Endothelial cell of umbilical vein (primary cell): ENCODE data around the gene CACNA2D3. TPM values are rescaled to one million over a fixed set of nuclear protein-coding genes. Genes with fewer than 3 reads are reported as not detected.

Experiments
- BruUV-seq: library from RNA; stranded (reverse); fragments of 400-500 nt; replicated peaks from 2 replicates; lab custom pipeline; 2021; lab: Mats Ljungman, UMichigan
- CTCF ChIA-PET: fragments of 300-600, 350-600 bp; sonication (Branson Sonifier 250); formaldehyde crosslinking; loops from one replicate; lab custom pipeline; 2021; ENCODE audit warnings: antibody characterized with exemption, inconsistent platforms; lab: Charles Lee
- POLR2A ChIA-PET: fragments of 300-600, 350-600 bp; sonication (Branson Sonifier 250); formaldehyde crosslinking; loops from one replicate; lab custom pipeline; 2021; ENCODE audit warnings: antibody characterized with exemption, inconsistent platforms; lab: Charles Lee
- DNase-seq: peaks from one replicate; pipeline ENCODE4 v3.0.0-alpha.2; 2011; ENCODE audit warnings: low read depth, low spot score
- FAIRE-seq: peaks from 2 replicates; lab custom pipeline; 2011; peaks lifted over from hg19 to GRCh38; lab: Jason Lieb, UNC
- H2AFZ ChIP-seq: 2 replicates; pipeline ENCODE4 v1.6.0; 2012; ENCODE audit warnings: low read depth, low read length, control low read depth, inconsistent platforms
- H3K27ac ChIP-seq: 2 replicates; pipeline ENCODE4 v1.5.1; 2011; ENCODE audit warnings: low read depth, mild to moderate bottlenecking, control low read depth, low read length, moderate library complexity; ENCODE audit not compliant: insufficient read depth
- H3K27me3 ChIP-seq, 2 experiments: 2 replicates each; pipeline versions ENCODE4 v1.6.0 to v1.6.1; 2011; ENCODE audit warnings: low read length in 2 of 2, mixed read lengths in 1 of 2; ENCODE audit not compliant: control insufficient read depth in 2 of 2, insufficient read depth in 2 of 2
- H3K36me3 ChIP-seq, 2 experiments: 2 replicates in 1 of 2; 3 replicates in 1 of 2; pipeline ENCODE4 v1.5.1; 2011; ENCODE audit warnings: low read length in 2 of 2, mild to moderate bottlenecking in 1 of 2, moderate library complexity in 1 of 2; ENCODE audit not compliant: control insufficient read depth in 2 of 2, insufficient read depth in 2 of 2; ENCODE audit errors: extremely low read depth in 1 of 2
- H3K4me1 ChIP-seq: 3 replicates; pipeline ENCODE4 v1.5.1; 2011; ENCODE audit warnings: mild to moderate bottlenecking, low read length; ENCODE audit not compliant: control insufficient read depth, insufficient read depth; ENCODE audit errors: extremely low read depth
- H3K4me2 ChIP-seq: 2 replicates; pipeline ENCODE4 v1.6.1; 2011; ENCODE audit warnings: low read length, control low read depth, mixed read lengths; ENCODE audit not compliant: insufficient read depth
- H3K4me3 ChIP-seq, 3 experiments: fragments of 200-600 bp in 1 of 3; sonication (generic), shearing (Covaris generic) in 1 of 3; replicated peaks in 1 of 3; 2 replicates each; pipeline ENCODE4 v1.5.1; 2011 to 2016; ENCODE audit warnings: control low read depth in 3 of 3, low read length in 3 of 3, mild to moderate bottlenecking in 2 of 3, inconsistent platforms in 1 of 3, low read depth in 1 of 3, moderate library complexity in 1 of 3; ENCODE audit not compliant: insufficient read depth in 1 of 3
- H3K79me2 ChIP-seq: 2 replicates; pipeline ENCODE4 v1.6.0; 2012; ENCODE audit warnings: low read length, inconsistent platforms; ENCODE audit not compliant: control insufficient read depth, insufficient read depth
- H3K9ac ChIP-seq: replicated peaks from 2 replicates; pipeline ENCODE3; 2011; ENCODE audit warnings: low read length, control low read depth; ENCODE audit not compliant: insufficient read depth; ENCODE audit errors: extremely low read depth
- H3K9me1 ChIP-seq: replicated peaks from 3 replicates; pipeline ENCODE4 v1.6.0; 2011; ENCODE audit warnings: mild to moderate bottlenecking, low read length; ENCODE audit not compliant: control insufficient read depth, insufficient read depth; ENCODE audit errors: extremely low read depth
- H3K9me3 ChIP-seq: replicated peaks from 2 replicates; pipeline ENCODE4 v1.5.1; 2012; ENCODE audit warnings: low read length, inconsistent platforms; ENCODE audit not compliant: control insufficient read depth, insufficient read depth
- H4K20me1 ChIP-seq: replicated peaks from 2 replicates; pipeline ENCODE3; 2011; ENCODE audit warnings: mild to moderate bottlenecking, low read length; ENCODE audit not compliant: control insufficient read depth, insufficient read depth; ENCODE audit errors: extremely low read depth
- CTCF ChIP-seq, 2 donors: IDR thresholded peaks; 1 replicate in 1 of 2; 2 replicates in 1 of 2; pipeline ENCODE4 v1.5.1; 2011; ENCODE audit warnings: low read length in 2 of 2, mild to moderate bottlenecking in 2 of 2, moderate library complexity in 2 of 2, control low read depth in 1 of 2, inconsistent platforms in 1 of 2, low read depth in 1 of 2; ENCODE audit not compliant: insufficient read depth in 1 of 2; ENCODE audit errors: extremely low read depth in 1 of 2
- EZH2 ChIP-seq: IDR thresholded peaks from 2 replicates; pipeline ENCODE4 v1.6.1; 2012; ENCODE audit warnings: borderline replicate concordance, low read depth, mild to moderate bottlenecking, moderate library complexity, low read length, inconsistent platforms; ENCODE audit not compliant: severe bottlenecking
- FOS ChIP-seq: IDR thresholded peaks from 2 replicates; pipeline ENCODE4 v1.6.1; 2011; ENCODE audit warnings: mild to moderate bottlenecking, low read length, moderate library complexity, borderline replicate concordance; ENCODE audit not compliant: insufficient read depth
- GATA2 ChIP-seq: IDR thresholded peaks from 2 replicates; pipeline ENCODE4 v1.7.0; 2011; ENCODE audit warnings: low read depth, mild to moderate bottlenecking, moderate library complexity, mixed read lengths, low read length; ENCODE audit not compliant: insufficient read length, insufficient read depth
- JUN ChIP-seq: IDR thresholded peaks from 2 replicates; pipeline ENCODE4 v1.6.1; 2011; ENCODE audit warnings: borderline replicate concordance, low read depth; ENCODE audit not compliant: insufficient read length, insufficient read depth
- MAX ChIP-seq: IDR thresholded peaks from 2 replicates; pipeline ENCODE4 v1.6.1; 2011; ENCODE audit not compliant: insufficient read depth, insufficient read length
- MYC ChIP-seq: IDR thresholded peaks from one replicate; pipeline ENCODE4 v1.6.1; 2011; ENCODE audit warnings: mild to moderate bottlenecking, low read depth, low read length
- POLR2A ChIP-seq: IDR thresholded peaks from 2 replicates; pipeline ENCODE4 v1.6.1; 2012; ENCODE audit warnings: low read depth, mild to moderate bottlenecking, control low read depth, low read length
- POLR2AphosphoS5 ChIP-seq: IDR thresholded peaks from 2 replicates; pipeline ENCODE4 v1.6.1; 2012; ENCODE audit warnings: low read depth, mild to moderate bottlenecking, control low read depth, low read length, moderate library complexity; ENCODE audit not compliant: insufficient read depth
- dilution Hi-C: fragments of 300-500 bp; cut with MboI; formaldehyde crosslinking; loops from one replicate; pipeline ENCODE4 v1.15.0; 2019; ENCODE audit warnings: low sequenced_read_pairs; ENCODE audit not compliant: extremely low pct_ligation_motif_present
- intact Hi-C: fragments of 100-400 bp; cut with micrococcal nuclease; formaldehyde crosslinking; loops from one replicate; pipeline ENCODE4 v1.10.0; 2022
- polyA plus RNA-seq, 4 experiments: library from polyadenylated mRNA; depleted of rRNA in 3 of 4; stranded (reverse) in 3 of 4; unstranded in 1 of 4; fragments of >200 nt; gene quantifications; 2 replicates each; pipeline versions ENCODE4 v1.2.1 to v1.2.3, GENCODE V29; 2011 to 2012; ENCODE audit warnings: missing spikeins in 1 of 4
- total RNA-seq: library from RNA; stranded (reverse); gene quantifications from 2 replicates; pipeline ENCODE4 v1.2.3, GENCODE V29; 2021

The CACNA2D3 gene
- total and polyA plus RNA-seq, 2 donors (not counting 3 experiments of a cell fraction or from before 2014, with no cell fraction given), result not detected

- Histone ChIP-seq H3K9ac (no peak overlapping the region), H3K79me2 (no peaks in the 10 kb centered on the region), H4K20me1 (no peaks in the 10 kb centered on the region), H3K9me3 (no peaks in the 10 kb centered on the region), H3K4me3 (no peak overlapping the region), H2AFZ (no peak overlapping the region), H3K4me2 (no peak overlapping the region), H3K36me3 (no peaks in the 10 kb centered on the region), H3K27ac (no peak overlapping the region), H3K27me3 (no peaks in the 10 kb centered on the region), H3K4me1 (no peaks in the 10 kb centered on the region), H3K9me1 (no peaks in the 10 kb centered on the region)
- POLR2A ChIA-PET, result no interaction called here
- intact Hi-C loops (no loop called here), dilution Hi-C loops (no loop called here)
- no peak for FAIRE-seq
- no TSS peak for BruUV-seq
- no peak for TF ChIP-seq POLR2AphosphoS5
- TF ChIP-seq MYC, result no peak
- no peak for TF ChIP-seq EZH2
- CTCF ChIA-PET, result no interaction called here
- no peak for DNase-seq
These were observed 209.0 kb downstream of the CACNA2D3 start for GRCh38 chr3:54331341-54331740.

- no peak for FAIRE-seq
- Histone ChIP-seq H3K79me2 (no peaks in the 10 kb centered on the region), H3K27ac (no peak overlapping the region), H3K36me3 (no peaks in the 10 kb centered on the region), H3K9ac (no peak overlapping the region), H3K4me1 (no peaks in the 10 kb centered on the region), H3K4me3 (no peak overlapping the region), H3K9me3 (peaks cover 3% of the 10 kb centered on the region), H4K20me1 (no peaks in the 10 kb centered on the region), H3K9me1 (no peaks in the 10 kb centered on the region), H3K4me2 (no peak overlapping the region), H3K27me3 (no peaks in the 10 kb centered on the region), H2AFZ (no peak overlapping the region)
- DNase-seq, result no peak
- POLR2A ChIA-PET, result no interaction called here
- no TSS peak for BruUV-seq
- intact Hi-C loops (no loop called here), dilution Hi-C loops (no loop called here)
- CTCF ChIA-PET, result no interaction called here
- TF ChIP-seq JUN, result no peak
- no peak for TF ChIP-seq GATA2
- TF ChIP-seq MYC, result no peak
- no peak for TF ChIP-seq POLR2AphosphoS5
- no peak for TF ChIP-seq MAX
- TF ChIP-seq FOS, result no peak
- no peak for TF ChIP-seq CTCF (IDR thresholded peaks at IDR 0.05; ENCODE audit: extremely low read depth in 1 of 2, insufficient read depth in 1 of 2, low read depth in 1 of 2, low read length in 2 of 2)
- no peak for TF ChIP-seq POLR2A
- TF ChIP-seq EZH2, result no peak
These were observed 215.5 kb downstream of the CACNA2D3 start for GRCh38 chr3:54337846-54338245.
